Nucleus accumbens (tissue), 56 donors: ENCODE measurements around the gene FGD5.

Experiments
- DNase-seq, 56 donors: peaks; one replicate each; lab custom pipeline; 2025; lab: John Stamatoyannopoulos, UW

FGD5 gene

GRCh38 chr3:14959359-14959943 is 140.7 kb downstream of the FGD5 start:
- no peak for DNase-seq

GRCh38 chr3:14962762-14963161 is 144.0 kb downstream of the FGD5 start:
- DNase-seq: no peak

- DNase-seq: no peak
Measured at GRCh38 chr3:14967285-14967684, 148.5 kb downstream of the FGD5 start.

- DNase-seq: no peak
Measured at GRCh38 chr3:14969671-14970070, 150.9 kb downstream of the FGD5 start.

GRCh38 chr3:14976317-14976716 is 157.6 kb downstream of the FGD5 start:
- DNase-seq: no peak

GRCh38 chr3:14980689-14981088 is 161.9 kb downstream of the FGD5 start:
- DNase-seq: no peak
